LoVo (cell line): ENCODE data around the gene ARHGAP40.

Source experiments
- DNase-seq: peaks from one replicate; pipeline ENCODE4 v3.0.0-alpha.2; 2016; ENCODE audit warnings: low spot score

ARHGAP40 gene

DNA sequence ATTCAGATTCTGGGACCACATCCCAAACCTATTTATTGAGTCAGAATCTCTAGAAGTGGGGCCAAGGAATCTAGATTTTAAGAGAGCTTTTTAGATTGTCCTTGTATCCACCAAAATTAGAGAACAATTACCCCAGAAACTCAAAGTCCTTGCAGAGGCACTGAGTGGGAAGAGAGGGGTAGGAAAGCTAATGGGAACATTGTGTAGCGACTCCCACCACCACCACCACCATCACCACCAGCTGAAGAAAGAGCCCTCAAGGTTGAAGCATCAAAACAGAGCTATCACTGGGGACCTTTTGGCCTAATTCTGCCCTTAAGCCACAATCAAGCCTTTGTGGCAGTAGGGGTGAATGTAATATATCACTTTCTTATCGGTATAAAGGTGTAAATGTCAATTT is 83.7 kb downstream of the ARHGAP40 start:
- DNase-seq: no peak

GRCh38 chr20:38685853-38686473 is 84.4 kb downstream of the ARHGAP40 start:
- peak; percentile 44 for DNase-seq

DNA sequence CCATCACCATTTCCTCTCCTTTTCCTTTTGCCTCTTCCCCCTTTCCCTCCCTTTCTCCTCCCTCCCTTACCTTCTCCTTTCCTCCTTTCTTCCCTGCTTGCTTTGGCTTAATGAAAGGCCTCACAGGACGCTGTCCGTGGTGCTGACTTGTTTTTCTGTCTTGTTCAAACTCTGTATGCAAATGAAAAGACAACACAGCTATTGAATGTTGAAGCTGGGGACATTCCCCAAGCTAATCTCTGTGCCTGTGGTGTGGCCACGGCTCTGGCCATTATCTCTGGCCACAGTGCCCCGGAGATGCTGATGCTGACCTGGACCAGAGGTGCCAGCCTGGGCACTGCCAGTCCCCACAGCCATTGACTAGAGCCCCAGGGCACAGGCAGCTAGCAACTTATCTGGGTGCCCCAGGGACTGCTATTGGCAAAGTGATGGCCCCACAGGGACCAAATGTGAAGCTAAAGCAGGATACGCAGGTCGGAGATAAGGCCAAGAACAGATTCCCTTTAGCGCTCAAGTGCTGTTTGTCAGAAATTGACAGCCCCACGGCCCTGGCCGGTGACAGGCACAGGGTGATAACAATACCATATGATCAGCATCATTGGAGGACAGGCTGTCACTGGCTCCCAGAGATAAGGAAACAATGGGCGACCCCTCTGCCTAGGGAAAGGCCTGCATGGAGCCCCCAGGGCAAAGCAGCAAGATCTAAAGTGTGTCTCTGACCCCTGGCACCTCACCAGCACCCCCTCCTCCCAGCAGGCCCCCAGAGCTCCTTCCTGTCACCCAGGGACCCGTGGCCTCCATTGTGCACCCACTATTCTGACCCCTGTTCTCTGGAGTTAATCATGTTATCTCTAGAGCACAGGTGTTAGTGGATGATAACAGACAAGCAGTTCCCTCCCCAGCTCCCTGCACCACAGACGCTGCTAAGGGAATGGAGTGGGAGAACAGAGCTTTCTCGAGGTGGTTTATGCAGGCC is 91.1 kb downstream of the ARHGAP40 start:
- DNase-seq: peak; percentile 63

GRCh38 chr20:38697306-38697705 is 95.7 kb downstream of the ARHGAP40 start:
- DNase-seq: no peak

DNA sequence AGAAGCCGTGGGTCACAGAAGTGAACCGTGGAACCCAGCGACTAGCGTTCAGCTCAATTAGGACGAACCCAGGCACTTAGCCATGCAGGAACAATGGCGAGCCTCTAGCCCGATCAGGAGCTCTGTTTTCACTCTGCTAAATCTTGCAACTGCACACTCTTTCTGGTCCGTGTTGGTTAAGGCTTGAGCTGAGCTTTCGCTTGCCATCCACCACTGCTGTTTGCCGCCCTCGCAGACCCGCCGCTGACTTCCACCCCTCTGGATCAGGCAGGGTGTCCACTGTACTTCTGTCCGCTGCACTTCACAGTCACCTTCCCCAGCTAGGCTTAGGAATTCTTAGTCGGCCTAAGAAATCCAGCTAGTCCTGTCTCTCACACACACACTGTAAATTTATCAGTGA is 96.9 kb downstream of the ARHGAP40 start:
- DNase-seq: no peak

GRCh38 chr20:38700141-38700540 is 98.5 kb downstream of the ARHGAP40 start:
- DNase-seq: no peak
